NCI-H69 (cell line): ENCODE results near the gene LNPEP.
"Not testable (repeated sequence)": the region's sequence is repeated elsewhere in the genome, so short reads cannot be mapped to it uniquely, and the experiment has no call there.

Experiments used
- DNase-seq: peaks from one replicate; lab custom pipeline; 2025; lab: John Stamatoyannopoulos, UW

Gene LNPEP

DNA sequence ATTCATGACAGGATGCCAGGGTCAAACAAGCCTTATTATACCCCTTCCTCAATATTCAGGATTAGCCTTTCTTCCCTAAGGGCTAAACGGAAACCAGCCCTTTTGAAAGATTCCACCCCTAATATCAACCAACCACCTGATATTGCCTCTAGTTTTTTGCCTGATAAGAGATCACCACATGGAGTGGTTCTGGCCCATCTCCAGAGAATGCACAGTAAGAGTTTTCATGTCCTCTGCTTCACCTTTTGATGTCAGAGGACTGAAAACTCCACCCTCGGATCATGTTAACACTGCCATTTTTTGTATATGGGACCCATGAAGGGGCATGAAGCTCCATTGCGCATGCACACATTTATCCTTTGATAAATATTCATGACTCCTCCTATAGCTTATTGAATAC, 5.8 kb upstream of the LNPEP start:
- no peak for DNase-seq

- no peak for DNase-seq
Observed at GRCh38 chr5:96930589-96930988, 5.3 kb upstream of the LNPEP start.

DNA sequence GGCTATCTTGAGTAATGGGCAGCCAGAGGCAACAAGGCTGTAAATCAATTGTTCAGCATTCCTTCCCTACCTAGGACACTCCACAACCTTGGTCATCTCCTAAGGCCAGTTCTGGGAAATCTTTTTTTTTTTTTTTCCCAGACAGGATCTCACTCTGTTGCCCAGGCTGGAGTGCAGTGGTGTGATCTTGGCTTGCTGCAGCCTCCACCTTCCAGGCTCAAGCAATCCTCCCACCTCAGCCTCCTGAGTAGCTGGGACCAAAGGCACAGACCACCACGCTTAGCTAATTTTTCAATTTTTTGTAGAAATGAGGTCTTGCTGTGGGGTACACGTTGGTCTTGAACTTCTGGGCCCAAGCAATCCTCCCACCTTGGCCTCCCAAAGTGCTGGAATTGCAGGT, 4.8 kb upstream of the LNPEP start:
- not testable (repeated sequence) for DNase-seq

DNA sequence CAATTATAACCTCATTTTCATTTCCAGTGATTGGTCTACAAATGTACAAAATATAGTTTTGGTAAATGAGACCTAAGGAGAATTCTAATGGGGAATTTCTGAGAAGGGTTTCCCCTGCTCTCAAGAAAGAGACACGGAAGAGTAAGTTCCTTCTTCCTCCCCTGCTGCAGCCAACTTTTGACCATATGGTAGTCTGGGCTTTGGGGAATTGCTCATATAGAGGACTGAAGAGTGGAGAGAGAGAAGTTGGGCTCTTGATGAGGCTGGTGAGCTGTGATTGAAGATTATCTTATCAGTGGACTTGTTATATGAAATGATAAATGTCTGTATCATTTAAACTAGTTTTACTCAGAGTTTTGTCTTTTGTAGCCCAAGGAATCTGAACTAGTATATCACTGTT, 4.3 kb upstream of the LNPEP start:
- peak; percentile 45 for DNase-seq

GRCh38 chr5:96932026-96932425, 3.9 kb upstream of the LNPEP start:
- no peak for DNase-seq

DNA sequence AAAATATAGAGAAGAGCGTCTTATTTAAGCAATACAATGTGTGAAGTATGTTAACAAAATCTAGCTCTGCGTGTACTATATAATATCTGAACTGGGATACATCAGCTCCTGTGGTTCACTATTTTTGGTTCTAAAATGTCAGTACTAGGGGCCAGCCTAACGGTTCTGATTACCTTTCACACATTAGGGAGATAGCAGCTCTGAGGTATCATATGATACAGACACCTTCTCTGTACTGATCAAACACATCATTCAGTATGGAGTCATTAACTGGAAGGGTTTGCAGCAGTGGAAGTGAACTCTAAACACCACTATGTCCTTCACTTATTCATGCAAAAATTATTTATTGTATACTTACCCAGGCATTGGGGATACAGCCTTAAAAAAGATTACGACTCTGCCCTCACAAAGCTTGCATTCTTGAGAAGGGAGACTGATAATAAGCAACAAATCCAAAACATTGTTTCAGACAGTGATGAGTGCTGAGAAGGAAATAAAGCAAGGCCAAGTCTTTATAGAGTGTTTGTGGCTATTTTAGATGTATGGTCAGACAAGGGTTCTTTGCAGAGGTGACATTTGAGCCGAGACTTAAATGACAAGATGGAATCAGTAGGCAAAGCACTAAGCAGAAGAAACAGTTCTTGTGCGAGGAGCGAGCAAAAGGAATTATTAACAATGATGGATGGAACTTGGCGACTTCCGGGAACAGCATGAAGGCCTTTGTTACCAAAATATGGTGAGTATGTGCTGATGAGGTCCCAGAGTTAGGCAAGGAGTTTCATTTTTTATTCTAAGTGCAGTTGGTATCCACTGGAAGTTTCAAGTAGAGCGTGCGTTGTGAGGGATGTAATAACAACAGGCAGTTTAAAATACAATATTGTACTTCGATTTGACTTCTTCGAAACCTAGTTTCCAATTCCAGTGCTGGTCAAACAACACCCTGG, 1.8 kb upstream of the LNPEP start:
- DNase-seq: peak; percentile 91

- peak; percentile 99 for DNase-seq
Observed at GRCh38 chr5:96934708-96935558, 947 bp upstream of the LNPEP start.

DNA sequence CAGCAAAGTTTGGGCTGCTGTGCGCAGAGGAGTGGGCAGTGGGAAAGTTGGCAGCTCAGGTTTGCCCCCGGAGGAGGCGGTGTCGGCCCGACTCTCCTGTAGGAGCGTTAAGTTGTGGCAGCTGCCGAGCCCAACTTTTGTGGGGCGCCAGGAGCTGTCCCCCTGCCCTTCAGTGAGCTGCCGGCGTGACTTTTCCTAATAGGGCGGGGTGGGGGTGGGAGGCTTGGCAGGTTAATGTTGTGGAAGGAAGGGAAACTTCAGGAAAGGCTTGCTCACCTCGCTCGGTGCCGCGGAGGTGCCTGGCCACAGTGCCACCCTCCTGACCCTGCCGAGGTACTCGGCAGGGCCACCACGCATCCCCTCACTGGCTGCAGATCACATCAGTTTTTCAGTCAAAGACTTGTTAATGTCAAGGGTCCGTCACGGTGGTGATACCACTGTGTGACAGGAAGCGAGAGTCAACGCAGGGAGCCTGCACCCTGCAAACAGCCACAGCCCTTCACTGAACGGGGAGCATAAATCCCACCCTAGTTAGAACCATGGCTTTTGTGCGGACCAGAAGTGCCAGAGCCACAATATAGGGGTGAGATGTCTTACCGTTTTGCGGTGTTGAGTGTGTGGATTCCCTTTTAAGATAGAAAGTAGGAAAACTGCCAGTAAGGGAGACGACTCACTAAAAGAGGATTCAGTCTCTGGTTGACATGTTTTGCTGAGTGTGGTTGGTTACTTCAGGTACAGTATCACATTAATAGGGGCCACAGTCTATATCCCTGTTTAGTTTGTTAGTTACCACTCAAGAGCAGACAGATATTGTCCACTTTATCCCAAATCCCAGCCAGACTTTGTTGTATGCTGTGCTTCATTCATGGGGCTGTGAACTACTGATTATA, 796 bp downstream of the LNPEP start:
- DNase-seq: peak; percentile 77

- no peak for DNase-seq
Observed at GRCh38 chr5:96940586-96940985, 4.7 kb downstream of the LNPEP start.

GRCh38 chr5:96941140-96941539, 5.3 kb downstream of the LNPEP start:
- DNase-seq: peak; percentile 49

GRCh38 chr5:96942078-96942477, 6.2 kb downstream of the LNPEP start:
- no peak for DNase-seq

GRCh38 chr5:96942911-96943310, 7.0 kb downstream of the LNPEP start:
- DNase-seq: no peak

GRCh38 chr5:96943799-96944198, 7.9 kb downstream of the LNPEP start:
- DNase-seq: no peak

DNA sequence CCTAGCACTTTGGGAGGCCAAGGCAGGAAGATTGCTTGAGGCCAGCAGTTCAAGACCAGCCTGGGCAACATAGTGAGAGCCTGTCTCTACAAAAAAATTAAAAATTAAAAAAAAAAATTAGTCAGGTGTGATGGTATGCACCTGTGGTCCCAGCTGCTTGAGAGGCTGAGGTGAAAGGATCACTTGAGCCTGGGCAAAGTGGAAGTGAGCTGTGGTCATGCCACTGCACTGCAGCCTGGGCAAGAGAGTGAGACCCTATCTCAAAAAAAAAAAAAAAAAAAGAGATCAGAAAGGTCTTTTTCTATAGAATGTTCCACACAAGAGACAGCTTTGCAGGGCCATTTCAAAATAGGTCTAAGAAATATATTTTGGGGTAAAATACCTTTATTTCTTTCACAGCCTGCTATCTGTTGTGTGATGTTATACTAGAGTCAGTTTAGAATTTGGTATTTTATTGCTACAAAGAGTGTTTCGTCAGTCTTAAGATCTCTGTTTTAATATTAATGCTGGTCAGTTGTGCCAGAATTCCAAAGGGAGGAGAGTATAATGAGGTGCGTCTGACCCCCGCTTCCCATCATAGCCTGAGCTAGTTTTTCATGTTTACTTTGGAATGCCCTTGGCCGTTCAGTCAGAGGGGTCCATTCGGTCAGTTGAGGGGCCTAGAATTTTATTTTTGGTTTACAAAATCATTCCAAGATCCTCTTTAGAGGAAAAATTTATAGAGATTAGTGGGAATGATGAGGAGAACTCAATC, 9.4 kb downstream of the LNPEP start:
- no peak for DNase-seq

GRCh38 chr5:96946381-96946780, 10.5 kb downstream of the LNPEP start:
- DNase-seq: no peak

DNA sequence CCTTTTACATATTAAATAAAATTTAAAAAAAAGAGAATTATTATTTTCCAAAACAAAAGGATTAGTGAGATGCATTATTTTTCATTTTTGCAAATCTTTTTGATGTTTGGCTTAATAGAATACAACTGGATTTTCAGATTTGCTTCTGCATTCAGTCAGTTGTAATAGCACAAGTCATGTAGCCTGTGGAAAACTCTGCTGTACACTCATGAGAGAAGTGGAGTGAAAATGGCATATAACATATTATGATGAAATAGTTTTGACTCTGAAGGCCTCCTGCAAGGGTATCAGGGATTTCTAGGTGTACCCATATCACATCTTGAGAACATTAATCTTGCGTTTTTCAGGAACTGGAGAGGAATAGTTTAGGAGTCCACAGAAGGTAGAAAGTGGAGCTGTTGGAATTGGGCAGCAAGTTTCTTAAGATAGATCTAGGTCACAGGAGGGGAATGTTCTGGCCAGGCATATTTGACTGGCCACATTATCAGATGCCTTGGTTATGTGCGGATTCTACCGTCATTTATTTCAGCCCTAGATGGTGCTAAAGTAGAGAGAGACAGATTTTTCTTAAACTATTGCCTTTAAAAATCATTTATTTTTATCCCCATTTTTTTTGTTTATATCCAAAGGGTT, 16.4 kb downstream of the LNPEP start:
- peak; percentile 21 for DNase-seq

GRCh38 chr5:96952974-96953730, 17.3 kb downstream of the LNPEP start:
- peak; percentile 95 for DNase-seq

DNA sequence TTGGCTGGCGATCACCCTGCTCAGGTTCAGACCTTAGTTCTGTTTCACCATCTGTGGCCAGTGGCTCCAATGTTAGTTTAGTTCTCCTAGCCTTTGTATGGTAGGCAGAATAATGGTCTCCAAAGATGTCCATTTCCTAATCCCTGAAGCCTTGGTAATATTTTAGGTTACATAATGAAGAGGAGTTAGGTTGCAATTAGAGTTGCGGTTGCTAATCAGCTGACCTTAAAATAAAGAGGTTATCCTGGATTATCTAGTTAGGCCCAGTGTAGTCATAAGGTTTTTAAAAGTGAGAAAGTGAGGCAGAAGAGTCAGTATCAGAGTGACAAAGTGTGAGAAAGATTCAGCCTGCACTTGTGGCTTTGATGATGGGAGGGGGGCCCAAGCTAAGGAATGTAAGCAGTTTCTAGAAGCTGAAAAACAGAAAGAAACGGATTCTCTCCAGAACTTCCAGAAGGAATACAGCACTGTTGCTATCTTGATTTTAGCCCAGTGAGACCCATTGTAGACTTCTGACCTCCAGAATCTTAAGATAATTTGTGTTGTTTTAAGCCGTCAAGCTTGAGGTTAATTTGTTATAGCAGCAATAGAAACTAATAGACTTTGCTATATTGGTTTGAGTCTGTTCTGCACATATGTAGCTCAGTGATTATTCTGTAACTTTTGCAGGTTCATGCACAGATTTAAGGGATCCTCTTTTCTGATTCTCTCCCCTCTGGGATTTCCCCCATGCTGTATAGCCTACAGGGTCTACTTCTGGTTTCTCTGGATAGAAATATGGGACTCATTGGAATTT, 21.6 kb downstream of the LNPEP start:
- no peak for DNase-seq

- no peak for DNase-seq
Observed at GRCh38 chr5:96958977-96959376, 23.1 kb downstream of the LNPEP start.
